ENCODE results near the gene DNAJB4. TPM values are rescaled to one million over a fixed set of nuclear protein-coding genes. Genes with fewer than 3 reads are reported as not detected.

The DNAJB4 gene
- total and polyA plus RNA-seq, 2 donors (not counting 3 experiments of a cell fraction or from before 2014, with no cell fraction given), result 30.4 to 136 TPM

DNA sequence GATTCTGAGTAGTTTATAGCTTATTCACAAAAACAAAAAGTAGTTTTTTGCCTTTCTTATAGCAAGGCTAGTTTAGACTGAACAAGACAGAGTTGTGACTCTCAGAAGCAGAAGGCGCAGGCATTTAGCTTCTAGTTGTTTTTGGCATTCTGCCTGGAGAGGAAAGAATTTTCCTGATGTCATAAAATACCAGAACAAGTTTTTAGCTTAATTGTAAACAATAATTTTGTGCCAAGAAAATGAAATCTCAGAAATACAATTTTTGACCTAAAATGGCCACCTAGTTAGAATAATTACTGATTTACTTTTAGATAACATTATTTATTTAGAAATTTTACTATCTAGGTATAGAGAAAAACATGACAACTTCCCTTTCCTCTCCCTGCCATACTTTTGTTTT lies 1.0 kb downstream of the DNAJB4 start:
- Histone ChIP-seq H3K4me1 (ENCODE audit: control insufficient read depth, extremely low read depth, insufficient read depth, low read length) (peaks cover 38% of the 10 kb centered on the region), H3K36me3 (ENCODE audit: control insufficient read depth in 2 of 2, extremely low read depth in 1 of 2, insufficient read depth in 2 of 2, low read length in 2 of 2) (peaks cover 0 to 4% of the 10 kb centered on the region in 2 experiments), H3K79me2 (ENCODE audit: control insufficient read depth, insufficient read depth, low read length) (peaks cover 64% of the 10 kb centered on the region), H3K4me3 (replicated peaks in 1 of 3; ENCODE audit: insufficient read depth in 1 of 3, low read depth in 1 of 3, low read length in 3 of 3) (peak overlapping the region; percentile 69 to 99 (median 98)), H3K9me3 (replicated peaks; ENCODE audit: control insufficient read depth, insufficient read depth, low read length) (no peaks in the 10 kb centered on the region), H3K27ac (ENCODE audit: insufficient read depth, low read depth, low read length) (peak overlapping the region; percentile 82), H3K9me1 (replicated peaks; ENCODE audit: control insufficient read depth, extremely low read depth, insufficient read depth, low read length) (peaks cover 2% of the 10 kb centered on the region), H3K4me2 (ENCODE audit: insufficient read depth, low read length) (peak overlapping the region; percentile 100), H2AFZ (ENCODE audit: low read depth, low read length) (no peak overlapping the region), H4K20me1 (replicated peaks; ENCODE audit: control insufficient read depth, extremely low read depth, insufficient read depth, low read length) (peaks cover 5% of the 10 kb centered on the region), H3K27me3 (ENCODE audit: control insufficient read depth in 2 of 2, insufficient read depth in 2 of 2, low read length in 2 of 2) (no peaks in the 10 kb centered on the region), H3K9ac (replicated peaks; ENCODE audit: extremely low read depth, insufficient read depth, low read length) (peak overlapping the region; percentile 98)
- dilution Hi-C loops (cut with MboI; ENCODE audit: extremely low pct_ligation_motif_present, low sequenced_read_pairs) (no loop called here), intact Hi-C loops (cut with micrococcal nuclease) (loop anchor here (1.0 kb wide), 1 partner anchor 73 kb away; no protein-coding TSS in a partner anchor)
- BruUV-seq (replicated peaks), result no TSS peak
- ChIA-PET CTCF (interaction anchor here (1.0 to 15.7 kb wide), 10 partner anchors 24 to 125 kb away, joined by 3 to 250 read pairs (median 12); partner anchors contain the start of gene FUBP1), POLR2A (interaction anchor here (1.8 to 3.9 kb wide), 12 partner anchors 9 to 108 kb away, joined by 5 to 122 read pairs (median 24); partner anchors contain the start of gene FUBP1)
- FAIRE-seq (peak; percentile 55), DNase-seq (ENCODE audit: low read depth, low spot score) (peak; percentile 91)
- TF ChIP-seq JUN (IDR thresholded peaks at IDR 0.05; ENCODE audit: borderline replicate concordance, insufficient read depth, insufficient read length, low read depth) (peak; percentile 42), MYC (IDR thresholded peaks at IDR 0.05; ENCODE audit: low read depth, low read length) (no peak), GATA2 (IDR thresholded peaks at IDR 0.05; ENCODE audit: insufficient read depth, insufficient read length, low read depth, low read length) (no peak), POLR2A (IDR thresholded peaks at IDR 0.05; ENCODE audit: low read depth, low read length) (peak; percentile 45), POLR2AphosphoS5 (IDR thresholded peaks at IDR 0.05; ENCODE audit: insufficient read depth, low read depth, low read length) (peak; percentile 64), EZH2 (IDR thresholded peaks at IDR 0.05; ENCODE audit: borderline replicate concordance, low read depth, low read length, severe bottlenecking) (no peak), FOS (IDR thresholded peaks at IDR 0.05; ENCODE audit: borderline replicate concordance, insufficient read depth, low read length) (no peak)
- TF ChIP-seq, protein P1, sequence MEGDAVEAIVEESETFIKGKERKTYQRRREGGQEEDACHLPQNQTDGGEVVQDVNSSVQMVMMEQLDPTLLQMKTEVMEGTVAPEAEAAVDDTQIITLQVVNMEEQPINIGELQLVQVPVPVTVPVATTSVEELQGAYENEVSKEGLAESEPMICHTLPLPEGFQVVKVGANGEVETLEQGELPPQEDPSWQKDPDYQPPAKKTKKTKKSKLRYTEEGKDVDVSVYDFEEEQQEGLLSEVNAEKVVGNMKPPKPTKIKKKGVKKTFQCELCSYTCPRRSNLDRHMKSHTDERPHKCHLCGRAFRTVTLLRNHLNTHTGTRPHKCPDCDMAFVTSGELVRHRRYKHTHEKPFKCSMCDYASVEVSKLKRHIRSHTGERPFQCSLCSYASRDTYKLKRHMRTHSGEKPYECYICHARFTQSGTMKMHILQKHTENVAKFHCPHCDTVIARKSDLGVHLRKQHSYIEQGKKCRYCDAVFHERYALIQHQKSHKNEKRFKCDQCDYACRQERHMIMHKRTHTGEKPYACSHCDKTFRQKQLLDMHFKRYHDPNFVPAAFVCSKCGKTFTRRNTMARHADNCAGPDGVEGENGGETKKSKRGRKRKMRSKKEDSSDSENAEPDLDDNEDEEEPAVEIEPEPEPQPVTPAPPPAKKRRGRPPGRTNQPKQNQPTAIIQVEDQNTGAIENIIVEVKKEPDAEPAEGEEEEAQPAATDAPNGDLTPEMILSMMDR (IDR thresholded peaks at IDR 0.05; ENCODE audit: extremely low read depth in 1 of 2, insufficient read depth in 1 of 2, low read depth in 1 of 2, low read length in 2 of 2), result no peak
- TF ChIP-seq, protein P2, sequence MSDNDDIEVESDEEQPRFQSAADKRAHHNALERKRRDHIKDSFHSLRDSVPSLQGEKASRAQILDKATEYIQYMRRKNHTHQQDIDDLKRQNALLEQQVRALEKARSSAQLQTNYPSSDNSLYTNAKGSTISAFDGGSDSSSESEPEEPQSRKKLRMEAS (IDR thresholded peaks at IDR 0.05; ENCODE audit: insufficient read depth, insufficient read length), result no peak
